SK-N-MC (cell line): ENCODE measurements around the gene TLCD5.

ENCODE experiments used
- DNase-seq: peaks from one replicate; pipeline ENCODE4 v3.0.0-alpha.2; 2011; ENCODE audit warnings: low read depth, low spot score
- H3K27ac ChIP-seq: fragments of 200-600 bp; sonication (generic); 2 replicates; pipeline ENCODE4 v1.5.1; 2016; ENCODE audit warnings: mixed run types
- H3K36me3 ChIP-seq: fragments of 200-600 bp; sonication (generic); 2 replicates; pipeline ENCODE4 v1.6.1; 2017; ENCODE audit warnings: antibody characterized with exemption, low read length, mixed read lengths; ENCODE audit not compliant: insufficient read depth
- H3K4me3 ChIP-seq: fragments of 200-600 bp; sonication (generic); 2 replicates; pipeline ENCODE4 v1.5.1; 2016
- H3K9ac ChIP-seq: fragments of 200-600 bp; sonication (generic); 2 replicates; pipeline ENCODE4 v1.8.0; 2017; ENCODE audit warnings: mixed run types, mixed read lengths; ENCODE audit not compliant: insufficient read length
- H3K9me3 ChIP-seq: fragments of 200-600 bp; sonication (generic); 2 replicates; pipeline ENCODE4 v1.6.1; 2017; ENCODE audit warnings: low read depth, mild to moderate bottlenecking, antibody characterized with exemption, low read length, moderate library complexity, mixed read lengths
- EZH2 ChIP-seq: fragments of 200-600 bp; sonication (generic); IDR thresholded peaks from one replicate; pipeline ENCODE4 v1.6.1; 2017; ENCODE audit warnings: antibody characterized with exemption
- FOXP2 ChIP-seq: optimal IDR thresholded peaks from 2 replicates; pipeline ENCODE3; 2011; ENCODE audit warnings: mild to moderate bottlenecking, moderate library complexity; ENCODE audit not compliant: insufficient read depth; ENCODE audit errors: extremely low read length, control extremely low read depth
- POLR2AphosphoS5 ChIP-seq: IDR thresholded peaks from 2 replicates; pipeline ENCODE4 v1.6.1; 2012; ENCODE audit warnings: mild to moderate bottlenecking, low read depth, low read length, borderline replicate concordance

TLCD5 gene

DNA sequence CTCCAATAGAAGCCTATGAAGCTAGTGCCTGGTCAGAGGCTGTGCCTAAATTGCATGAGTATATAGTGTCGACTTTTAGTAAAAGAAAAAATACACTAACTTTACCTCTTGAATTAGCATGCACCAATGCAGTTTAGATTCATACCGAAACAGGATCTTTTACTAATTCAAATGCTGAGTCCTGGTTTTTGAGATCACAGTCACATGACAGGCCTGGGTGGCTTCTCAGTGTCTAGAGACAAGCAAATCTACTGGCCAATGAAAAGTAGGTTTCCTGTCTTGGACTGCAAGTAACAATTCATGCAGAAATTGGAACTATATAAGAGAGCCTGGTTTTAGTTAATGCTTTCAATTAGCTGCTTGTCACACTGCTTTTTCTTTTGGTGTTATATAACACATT, 18.3 kb downstream of the TLCD5 start:
- H3K4me3 ChIP-seq: peak overlapping the region; percentile 9; the same call in 1 of the 2 replicates
- DNase-seq: no peak
- no peaks in the 10 kb centered on the region for H3K9me3 ChIP-seq
- H3K36me3 ChIP-seq: peaks cover 6% of the 10 kb centered on the region; the same call in 1 of the 2 replicates
- TF ChIP-seq FOXP2: no peak
- TF ChIP-seq POLR2AphosphoS5: no peak
- TF ChIP-seq EZH2: no peak
- H3K9ac ChIP-seq: no peak overlapping the region
- no peak overlapping the region for H3K27ac ChIP-seq

DNA sequence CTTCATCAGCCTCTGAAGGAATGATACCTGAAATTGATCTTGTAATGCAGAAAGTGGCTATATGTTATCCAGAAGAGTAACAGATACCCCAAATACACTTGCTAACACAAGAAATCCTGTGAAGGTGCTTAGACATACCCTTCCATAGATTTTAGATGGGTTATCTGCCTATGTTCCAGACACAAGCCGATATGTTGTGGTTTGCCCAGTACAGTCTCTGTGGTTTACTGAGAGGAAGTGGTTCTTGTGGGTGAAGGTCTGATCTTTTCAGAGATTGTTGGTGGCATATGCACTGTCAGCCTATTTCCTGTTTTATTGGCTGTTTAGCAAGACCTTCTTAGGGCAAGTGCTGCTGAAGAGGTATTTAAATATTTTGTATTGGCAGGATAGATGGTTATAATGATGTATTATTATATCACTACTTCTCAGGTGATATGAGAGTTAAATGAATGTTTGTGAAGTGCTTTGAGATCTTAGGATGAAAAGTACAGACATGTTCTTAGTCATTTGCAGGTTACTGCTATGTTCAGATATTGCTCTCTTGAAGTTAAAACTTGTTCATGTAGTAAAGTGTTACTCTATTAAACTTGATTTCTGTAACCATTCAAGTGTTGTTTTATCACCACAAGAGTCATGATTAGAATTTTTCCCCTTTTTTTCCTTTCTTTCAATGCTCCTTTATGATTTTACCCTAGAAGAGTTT, 19.4 kb downstream of the TLCD5 start:
- DNase-seq: peak; percentile 81

DNA sequence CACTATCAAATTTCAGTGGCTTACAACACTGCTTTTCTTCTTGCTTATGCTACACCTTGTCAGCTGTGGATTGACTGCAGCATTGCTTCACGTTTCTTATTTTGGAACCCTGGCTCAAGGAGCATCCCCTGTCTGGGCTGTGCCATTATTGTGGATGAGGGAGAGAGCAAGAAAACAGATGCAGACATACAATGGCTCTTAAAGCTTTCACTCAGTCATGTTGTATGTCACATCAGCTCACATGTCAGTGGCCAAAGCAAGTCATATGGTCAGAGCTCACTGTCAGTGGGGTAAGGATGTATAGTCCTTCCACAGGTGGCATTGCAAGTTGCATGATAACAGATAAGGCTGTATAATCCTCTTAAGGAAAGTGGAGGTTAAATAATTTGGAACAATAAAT, 21.1 kb downstream of the TLCD5 start:
- no peak for DNase-seq
- Histone ChIP-seq H3K9me3 (no peaks in the 10 kb centered on the region), H3K27ac (peak overlapping the region; percentile 81; the same call in 1 of the 2 replicates), H3K36me3 (peaks cover 6% of the 10 kb centered on the region; the same call in 1 of the 2 replicates), H3K4me3 (no peak overlapping the region), H3K9ac (no peak overlapping the region)
- no peak for TF ChIP-seq FOXP2
- TF ChIP-seq POLR2AphosphoS5: no peak
- TF ChIP-seq EZH2: no peak

More for the DNA sequence above, 19.4 kb downstream of the TLCD5 start:
- H3K36me3 ChIP-seq: peaks cover 6% of the 10 kb centered on the region; the same call in 1 of the 2 replicates
- no peak overlapping the region for H3K9ac ChIP-seq
- TF ChIP-seq POLR2AphosphoS5 (peak; percentile 37; the same call in 1 of the 2 replicates), FOXP2 (no peak), EZH2 (no peak)
- H3K9me3 ChIP-seq: no peaks in the 10 kb centered on the region
- peak overlapping the region; percentile 49 for H3K4me3 ChIP-seq
- peak overlapping the region; percentile 74; the same call in 1 of the 2 replicates for H3K27ac ChIP-seq

DNA sequence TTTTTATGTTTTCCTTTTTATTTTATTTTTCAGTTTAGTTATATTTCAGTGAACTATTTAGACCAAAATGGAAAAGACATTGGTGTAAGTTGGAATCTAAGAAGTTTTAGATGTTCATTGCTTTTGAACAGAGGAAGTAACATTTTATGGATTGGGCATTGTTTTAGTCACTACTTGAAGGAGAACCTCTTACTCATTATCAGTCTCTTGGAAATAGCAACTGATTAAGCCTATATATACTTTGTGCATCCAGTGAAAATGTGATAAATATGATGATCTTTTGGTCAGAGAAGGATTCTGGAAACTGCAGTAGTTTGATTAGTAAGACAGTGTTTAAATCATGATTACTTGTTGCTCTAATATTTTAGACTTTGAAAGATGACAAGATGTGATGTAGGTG, 25.5 kb downstream of the TLCD5 start:
- H3K36me3 ChIP-seq: no peaks in the 10 kb centered on the region
- TF ChIP-seq EZH2 (no peak), FOXP2 (no peak), POLR2AphosphoS5 (no peak)
- no peak for DNase-seq
- H3K27ac ChIP-seq: no peak overlapping the region
- no peak overlapping the region for H3K4me3 ChIP-seq
- no peaks in the 10 kb centered on the region for H3K9me3 ChIP-seq
- H3K9ac ChIP-seq: no peak overlapping the region

DNA sequence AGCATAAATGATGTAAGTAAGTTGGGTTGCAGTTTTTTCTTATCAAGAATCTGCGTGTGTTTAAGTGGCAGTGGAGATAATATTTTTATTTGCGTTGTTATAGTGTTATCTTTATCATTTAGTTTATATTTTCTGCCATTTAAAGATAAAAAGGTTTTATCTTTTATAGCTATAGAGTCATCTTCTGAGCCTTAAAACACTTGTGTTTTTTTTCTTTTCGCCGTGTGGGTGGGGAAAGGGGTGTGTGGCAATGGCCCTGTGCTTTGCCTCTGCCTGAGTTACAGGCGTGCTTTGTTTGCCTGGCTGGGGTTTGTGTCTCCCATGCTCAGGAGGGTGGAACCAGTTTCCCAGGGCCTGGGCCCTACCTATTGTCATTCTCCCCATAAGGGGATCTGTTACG, 27.3 kb downstream of the TLCD5 start:
- no peak for DNase-seq
- no peak overlapping the region for H3K9ac ChIP-seq
- no peak overlapping the region for H3K4me3 ChIP-seq
- H3K27ac ChIP-seq: no peak overlapping the region
- no peak for TF ChIP-seq POLR2AphosphoS5
- TF ChIP-seq FOXP2: no peak
- TF ChIP-seq EZH2: no peak
- no peaks in the 10 kb centered on the region for H3K9me3 ChIP-seq
- H3K36me3 ChIP-seq: no peaks in the 10 kb centered on the region

DNA sequence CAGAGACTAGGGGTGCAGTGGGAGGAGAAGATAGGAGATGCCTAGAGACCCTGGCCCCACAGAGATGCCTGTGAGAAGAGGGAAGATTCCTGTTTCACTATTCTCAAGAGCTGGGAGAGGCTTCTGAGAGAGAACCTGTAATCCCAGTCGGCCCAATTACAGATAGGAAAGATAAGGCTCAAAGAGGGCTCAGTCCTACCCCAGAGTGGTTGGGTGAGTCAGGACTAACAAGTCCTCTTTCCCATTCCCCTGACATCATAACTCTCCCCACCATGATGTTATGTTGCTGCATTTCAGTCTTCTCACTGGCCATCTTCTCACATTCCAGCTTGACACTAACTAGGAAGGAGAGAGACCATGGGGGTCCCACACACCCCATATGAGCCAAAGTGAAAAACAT, 29.0 kb downstream of the TLCD5 start:
- no peak for DNase-seq
- TF ChIP-seq FOXP2 (no peak), EZH2 (no peak), POLR2AphosphoS5 (no peak)
- H3K27ac ChIP-seq: no peak overlapping the region
- no peaks in the 10 kb centered on the region for H3K36me3 ChIP-seq
- no peak overlapping the region for H3K4me3 ChIP-seq
- no peak overlapping the region for H3K9ac ChIP-seq
- H3K9me3 ChIP-seq: no peaks in the 10 kb centered on the region

DNA sequence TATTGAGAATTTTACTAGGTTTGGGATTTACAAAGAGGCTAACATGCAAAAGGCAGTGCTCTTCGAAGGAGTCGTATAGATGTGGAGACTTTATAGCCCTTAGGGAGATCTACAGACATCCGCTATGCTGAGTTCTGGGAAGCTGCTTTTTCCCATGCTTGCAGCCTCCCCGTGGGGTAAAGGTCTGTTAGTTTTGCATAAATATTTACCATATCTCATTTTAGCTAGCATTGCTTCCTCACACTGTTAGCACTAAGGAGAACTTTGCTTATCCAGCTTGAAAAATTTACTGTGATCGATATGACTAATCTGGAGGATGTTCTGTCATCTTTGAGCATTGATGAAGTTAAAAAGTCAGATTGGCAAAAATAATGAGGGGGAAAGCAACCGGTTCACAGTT, 29.7 kb downstream of the TLCD5 start:
- Histone ChIP-seq H3K27ac (no peak overlapping the region), H3K4me3 (no peak overlapping the region), H3K36me3 (no peaks in the 10 kb centered on the region), H3K9ac (no peak overlapping the region), H3K9me3 (no peaks in the 10 kb centered on the region)
- TF ChIP-seq FOXP2: no peak
- no peak for TF ChIP-seq EZH2
- no peak for TF ChIP-seq POLR2AphosphoS5
- no peak for DNase-seq

DNA sequence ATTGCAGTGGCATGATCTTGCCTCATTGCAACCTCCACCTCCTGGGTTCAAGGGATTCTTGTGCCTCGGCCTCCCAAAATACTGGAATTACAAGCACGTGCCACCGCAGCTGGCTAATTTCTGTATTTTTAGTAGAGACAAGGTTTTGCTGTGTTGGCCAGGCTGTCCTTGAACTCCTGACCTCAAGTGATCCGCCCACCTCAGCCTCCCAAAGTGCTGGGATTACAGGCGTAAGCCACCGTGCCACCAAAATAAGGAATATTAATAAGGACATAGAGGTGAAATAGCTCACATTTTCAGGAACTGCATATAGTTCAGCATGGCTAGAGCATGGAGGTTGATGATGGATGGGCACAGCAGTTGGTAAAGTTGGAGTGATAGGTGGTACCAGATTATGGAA, 32.5 kb downstream of the TLCD5 start:
- Histone ChIP-seq H3K4me3 (no peak overlapping the region), H3K9ac (no peak overlapping the region), H3K9me3 (no peaks in the 10 kb centered on the region), H3K36me3 (0 out of 2 replicates have a peak, but pooled peaks cover 2% of the 10 kb centered on the region), H3K27ac (no peak overlapping the region)
- TF ChIP-seq FOXP2 (no peak), EZH2 (no peak), POLR2AphosphoS5 (no peak)
- DNase-seq: no peak

DNA sequence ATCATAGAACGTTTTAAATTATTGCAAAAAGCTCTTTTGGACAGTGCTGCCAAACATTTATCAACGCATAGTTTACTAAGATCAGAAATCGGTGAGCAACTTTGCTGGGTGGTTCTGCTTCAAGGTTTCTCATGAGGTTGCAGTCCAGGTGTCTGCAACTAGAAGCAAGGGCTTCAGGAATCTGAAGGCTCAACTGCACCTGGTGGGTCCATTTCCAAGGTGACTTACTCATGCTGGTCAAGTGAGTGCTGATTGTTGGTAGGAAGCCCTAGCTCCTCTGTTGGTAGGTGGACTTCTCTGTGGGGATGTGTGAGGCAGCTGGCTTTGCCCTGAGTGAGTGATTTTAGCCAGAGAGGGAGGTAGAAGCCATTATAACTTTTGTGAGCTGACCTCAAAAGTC, 33.6 kb downstream of the TLCD5 start:
- H3K27ac ChIP-seq: no peak overlapping the region
- no peak for DNase-seq
- no peak for TF ChIP-seq POLR2AphosphoS5
- 0 out of 2 replicates have a peak, but pooled peaks cover 2% of the 10 kb centered on the region for H3K36me3 ChIP-seq
- no peak overlapping the region for H3K9ac ChIP-seq
- no peaks in the 10 kb centered on the region for H3K9me3 ChIP-seq
- no peak overlapping the region for H3K4me3 ChIP-seq
